NCI-H2196 treated with DMSO at 0.1 percent for 48 hours (cell line): ENCODE measurements around the gene CBX4.

Experiments used
- DNase-seq: peaks from one replicate; lab custom pipeline; 2025; ENCODE audit not compliant: unreplicated experiment; lab: John Stamatoyannopoulos, UW

Gene CBX4

GRCh38 chr17:79842656-79843473 lies 3.6 kb upstream of the CBX4 start:
- no peak for DNase-seq

- no peak for DNase-seq
These were observed 3.0 kb upstream of the CBX4 start for GRCh38 chr17:79842136-79842655.

GRCh38 chr17:79841369-79842135 lies 2.3 kb upstream of the CBX4 start:
- no peak for DNase-seq

- no peak for DNase-seq
These were observed 1.7 kb upstream of the CBX4 start for GRCh38 chr17:79840989-79841286.

- DNase-seq: peak; percentile 62
These were observed 1.2 kb upstream of the CBX4 start for GRCh38 chr17:79840269-79840988.

GRCh38 chr17:79838522-79839274 lies 542 bp downstream of the CBX4 start:
- no peak for DNase-seq

GRCh38 chr17:79837888-79838521 lies 1.2 kb downstream of the CBX4 start:
- DNase-seq: no peak

GRCh38 chr17:79836972-79837887 lies 2.0 kb downstream of the CBX4 start:
- DNase-seq: peak; percentile 83

- DNase-seq: no peak
These were observed 2.7 kb downstream of the CBX4 start for GRCh38 chr17:79836510-79836971.

GRCh38 chr17:79835953-79836509 lies 3.2 kb downstream of the CBX4 start:
- peak; percentile 93 for DNase-seq

GRCh38 chr17:79835470-79835899 lies 3.8 kb downstream of the CBX4 start:
- no peak for DNase-seq

GRCh38 chr17:79834565-79835469 lies 4.4 kb downstream of the CBX4 start:
- DNase-seq: no peak

- DNase-seq: no peak
These were observed 5.3 kb downstream of the CBX4 start for GRCh38 chr17:79833744-79834564.

GRCh38 chr17:79833110-79833450 lies 6.2 kb downstream of the CBX4 start:
- no peak for DNase-seq

GRCh38 chr17:79832218-79833109 lies 6.8 kb downstream of the CBX4 start:
- no peak for DNase-seq
